K562 (cell line): ENCODE data around the gene TRAF3. TPM values are rescaled to one million over a fixed set of nuclear protein-coding genes. Genes with fewer than 3 reads are reported as not detected.

Experiments used
- BRD9 ChIP-seq: fragments of 450-650 bp; IDR thresholded peaks from 2 replicates; pipeline ENCODE4 v1.6.1; 2018; ENCODE audit warnings: low read depth; ENCODE audit not compliant: partially characterized antibody
- polyA plus RNA-seq, 8 experiments: library from polyadenylated mRNA; depleted of rRNA in 4 of 8; stranded (reverse) in 5 of 8; unstranded in 3 of 8; fragments of >200 nt; fragmentation: Nextera tagmentation in 2 of 8; fragmentation: Illumina TruSeq in 1 of 8; extraction: Ambion mirVana in 2 of 8; extraction: Trizol in 1 of 8; gene quantifications; 2 replicates each; pipeline versions ENCODE4 v1.2.1 to v1.2.3, GENCODE V29; 2011 to 2014; ENCODE audit warnings: inconsistent platforms in 1 of 8, missing spikeins in 1 of 8
- total RNA-seq, 7 experiments: library from RNA; depleted of rRNA in 6 of 7; stranded (reverse); fragments of >200 nt in 6 of 7; fragmentation: Illumina TruSeq in 2 of 7; extraction: Trizol in 2 of 7; gene quantifications; 2 replicates each; pipeline versions ENCODE4 v1.2.1 to v1.2.3, GENCODE V29; 2011 to 2021; ENCODE audit warnings: low replicate concordance in 1 of 7
- TF ChIP-seq, protein P1 (sequence below), 2 experiments: fragments of 450-650 bp; formaldehyde crosslinking in 1 of 2; IDR thresholded peaks; 2 replicates each; pipeline versions ENCODE4 v1.4.0 to v1.6.1; 2014 to 2020; ENCODE audit warnings: mild to moderate bottlenecking in 2 of 2, borderline replicate concordance in 1 of 2, low read depth in 1 of 2

Gene TRAF3
- total and polyA plus RNA-seq, 9 of the 15 experiments (the other 6 are each of a cell fraction or from before 2014, with no cell fraction given), result 0.52 to 21.3 (median 9.9) TPM

- TF ChIP-seq, protein P1, sequence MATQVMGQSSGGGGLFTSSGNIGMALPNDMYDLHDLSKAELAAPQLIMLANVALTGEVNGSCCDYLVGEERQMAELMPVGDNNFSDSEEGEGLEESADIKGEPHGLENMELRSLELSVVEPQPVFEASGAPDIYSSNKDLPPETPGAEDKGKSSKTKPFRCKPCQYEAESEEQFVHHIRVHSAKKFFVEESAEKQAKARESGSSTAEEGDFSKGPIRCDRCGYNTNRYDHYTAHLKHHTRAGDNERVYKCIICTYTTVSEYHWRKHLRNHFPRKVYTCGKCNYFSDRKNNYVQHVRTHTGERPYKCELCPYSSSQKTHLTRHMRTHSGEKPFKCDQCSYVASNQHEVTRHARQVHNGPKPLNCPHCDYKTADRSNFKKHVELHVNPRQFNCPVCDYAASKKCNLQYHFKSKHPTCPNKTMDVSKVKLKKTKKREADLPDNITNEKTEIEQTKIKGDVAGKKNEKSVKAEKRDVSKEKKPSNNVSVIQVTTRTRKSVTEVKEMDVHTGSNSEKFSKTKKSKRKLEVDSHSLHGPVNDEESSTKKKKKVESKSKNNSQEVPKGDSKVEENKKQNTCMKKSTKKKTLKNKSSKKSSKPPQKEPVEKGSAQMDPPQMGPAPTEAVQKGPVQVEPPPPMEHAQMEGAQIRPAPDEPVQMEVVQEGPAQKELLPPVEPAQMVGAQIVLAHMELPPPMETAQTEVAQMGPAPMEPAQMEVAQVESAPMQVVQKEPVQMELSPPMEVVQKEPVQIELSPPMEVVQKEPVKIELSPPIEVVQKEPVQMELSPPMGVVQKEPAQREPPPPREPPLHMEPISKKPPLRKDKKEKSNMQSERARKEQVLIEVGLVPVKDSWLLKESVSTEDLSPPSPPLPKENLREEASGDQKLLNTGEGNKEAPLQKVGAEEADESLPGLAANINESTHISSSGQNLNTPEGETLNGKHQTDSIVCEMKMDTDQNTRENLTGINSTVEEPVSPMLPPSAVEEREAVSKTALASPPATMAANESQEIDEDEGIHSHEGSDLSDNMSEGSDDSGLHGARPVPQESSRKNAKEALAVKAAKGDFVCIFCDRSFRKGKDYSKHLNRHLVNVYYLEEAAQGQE (IDR thresholded peaks at IDR 0.05; ENCODE audit: borderline replicate concordance), result no peak
- TF ChIP-seq, protein P1 (CRISPR knock-in tag; IDR thresholded peaks at IDR 0.05; ENCODE audit: low read depth), result no peak
- no peak for TF ChIP-seq BRD9
Measured at GRCh38 chr14:102941419-102942011, 164.3 kb downstream of the TRAF3 start (continued).
